Liver (tissue), 3 donors: ENCODE data around the gene CCDC69.

ENCODE experiments used
- ATF3 ChIP-seq: IDR thresholded peaks from 2 replicates; pipeline ENCODE4 v1.6.1; 2016; ENCODE audit warnings: antibody characterized with exemption
- CTCF ChIP-seq: fragments of 150-350 bp; IDR thresholded peaks from 2 replicates; pipeline ENCODE4 v1.5.1; 2017; ENCODE audit warnings: improper control_type of control experiment, low read depth, low read length; ENCODE audit not compliant: missing input control
- donor health status: healthy.
- donor health status: healthy.

GRCh38 chr5:151225475-151225874 is 1.6 kb upstream of the CCDC69 start:
- TF ChIP-seq ATF3, result no peak
- TF ChIP-seq CTCF, result no peak
